Immature natural killer cell (primary cell): ENCODE measurements around the gene CLASRP. TPM values are rescaled to one million over a fixed set of nuclear protein-coding genes. Genes with fewer than 3 reads are reported as not detected.
"Not testable (repeated sequence)": the region's sequence is repeated elsewhere in the genome, so short reads cannot be mapped to it uniquely, and the experiment has no call there.

Experiments
- DNase-seq, 3 donors: peaks; one replicate each; pipeline ENCODE4 v3.0.0; 2022; ENCODE audit warnings: mixed read lengths in 1 of 3
- H3K27ac Mint-ChIP-seq, 6 donors: one replicate each; pipeline ENCODE4 v1.8.0; 2020; ENCODE audit warnings: mixed read lengths in 6 of 6, mild to moderate bottlenecking in 5 of 6, inconsistent platforms in 4 of 6, moderate library complexity in 3 of 6
- H3K27me3 Mint-ChIP-seq, 3 donors: one replicate each; pipeline ENCODE4 v1.8.0; 2020 to 2021; ENCODE audit warnings: low read depth in 3 of 3, mild to moderate bottlenecking in 3 of 3, mixed read lengths in 3 of 3, moderate library complexity in 3 of 3, inconsistent platforms in 1 of 3
- H3K36me3 Mint-ChIP-seq, 3 donors: one replicate each; pipeline ENCODE4 v1.8.0; 2020; ENCODE audit warnings: mixed read lengths in 3 of 3, inconsistent platforms in 2 of 3, mild to moderate bottlenecking in 2 of 3
- H3K4me1 Mint-ChIP-seq, 2 donors: one replicate each; pipeline ENCODE4 v1.8.0; 2020; ENCODE audit warnings: inconsistent platforms in 2 of 2, mild to moderate bottlenecking in 2 of 2, mixed read lengths in 2 of 2, moderate library complexity in 1 of 2
- H3K4me3 Mint-ChIP-seq, 5 donors: one replicate each; pipeline ENCODE4 v1.8.0; 2020; ENCODE audit warnings: mild to moderate bottlenecking in 5 of 5, mixed read lengths in 5 of 5, inconsistent platforms in 3 of 5, moderate library complexity in 3 of 5
- H3K9me3 Mint-ChIP-seq, 6 donors: one replicate each; pipeline ENCODE4 v1.8.0; 2020; ENCODE audit warnings: mild to moderate bottlenecking in 6 of 6, mixed read lengths in 6 of 6, inconsistent platforms in 4 of 6, moderate library complexity in 3 of 6
- polyA plus RNA-seq, 3 donors: library from polyadenylated mRNA; unstranded; fragments of 300-500 nt; fragmentation: Illumina TruSeq; gene quantifications; one replicate each; pipeline ENCODE4 v1.2.3, GENCODE V29; 2021

CLASRP gene, protein sequence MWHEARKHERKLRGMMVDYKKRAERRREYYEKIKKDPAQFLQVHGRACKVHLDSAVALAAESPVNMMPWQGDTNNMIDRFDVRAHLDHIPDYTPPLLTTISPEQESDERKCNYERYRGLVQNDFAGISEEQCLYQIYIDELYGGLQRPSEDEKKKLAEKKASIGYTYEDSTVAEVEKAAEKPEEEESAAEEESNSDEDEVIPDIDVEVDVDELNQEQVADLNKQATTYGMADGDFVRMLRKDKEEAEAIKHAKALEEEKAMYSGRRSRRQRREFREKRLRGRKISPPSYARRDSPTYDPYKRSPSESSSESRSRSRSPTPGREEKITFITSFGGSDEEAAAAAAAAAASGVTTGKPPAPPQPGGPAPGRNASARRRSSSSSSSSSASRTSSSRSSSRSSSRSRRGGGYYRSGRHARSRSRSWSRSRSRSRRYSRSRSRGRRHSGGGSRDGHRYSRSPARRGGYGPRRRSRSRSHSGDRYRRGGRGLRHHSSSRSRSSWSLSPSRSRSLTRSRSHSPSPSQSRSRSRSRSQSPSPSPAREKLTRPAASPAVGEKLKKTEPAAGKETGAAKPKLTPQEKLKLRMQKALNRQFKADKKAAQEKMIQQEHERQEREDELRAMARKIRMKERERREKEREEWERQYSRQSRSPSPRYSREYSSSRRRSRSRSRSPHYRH
- 1 to 10 TPM; 2.7 to 9.0 (median 2.9) TPM for polyA plus RNA-seq

DNA sequence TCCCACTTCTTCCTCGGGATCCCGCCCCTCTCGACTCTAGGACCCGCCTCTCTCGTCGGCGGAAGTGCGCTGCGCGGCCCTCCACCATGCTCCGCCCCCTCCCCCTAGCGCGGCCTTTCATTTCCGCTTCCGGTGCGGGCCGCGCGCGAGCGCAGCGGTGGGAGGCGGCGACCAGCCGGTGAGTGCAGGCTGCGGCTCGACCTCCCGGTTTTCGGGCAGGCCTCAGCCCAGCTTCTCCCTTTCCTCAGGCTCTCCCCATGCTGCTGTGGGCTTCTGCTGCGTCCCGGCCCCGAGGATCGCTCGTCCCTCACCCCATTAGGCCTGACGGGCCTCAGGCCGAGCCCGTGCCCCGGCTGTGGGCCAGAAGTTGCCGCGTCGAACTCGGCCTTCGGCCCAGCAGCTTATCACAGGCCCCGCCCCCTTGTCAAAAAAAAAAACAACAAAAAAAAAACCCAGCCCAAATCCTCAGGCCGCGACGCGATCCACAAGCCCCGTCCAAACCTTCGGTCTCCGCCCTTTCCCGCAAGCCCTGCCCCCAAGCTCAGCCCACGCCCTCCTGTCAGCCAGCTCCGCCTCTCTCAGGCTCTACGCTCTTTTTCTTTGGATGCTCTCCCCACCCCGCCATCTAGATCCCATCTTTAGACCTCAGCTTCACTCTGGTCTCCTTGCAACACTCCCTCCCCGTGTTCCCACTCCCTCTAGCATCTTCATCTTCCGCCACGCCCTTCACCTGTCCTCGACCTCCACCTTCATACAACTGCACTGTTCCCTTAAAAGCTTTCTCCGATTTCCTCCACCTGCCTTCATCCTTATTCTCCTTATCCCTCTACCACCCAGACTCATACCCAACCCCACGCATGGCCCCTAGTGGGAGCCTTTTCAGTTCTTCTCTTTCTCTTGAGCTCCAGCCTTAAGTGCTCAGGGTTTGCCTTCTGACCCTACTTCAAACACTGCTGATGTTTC lies at the start of gene CLASRP:
TSS of gene CLASRP (plus strand) at position 115 of the 963 bp plus-strand sequence. CDS start 1,168 bp downstream, outside the sequence.
- H3K4me1 Mint-ChIP-seq: peaks cover 31 to 33% of the 10 kb centered on the region in 2 donors
- peaks cover 4 to 10% (median 10%) of the 10 kb centered on the region in 3 donors for H3K27me3 Mint-ChIP-seq
- peak within 1 kb of the TSS; percentile 92 to 98 (median 97) for H3K27ac Mint-ChIP-seq
- H3K9me3 Mint-ChIP-seq: no peaks in the 10 kb centered on the region
- H3K4me3 Mint-ChIP-seq: peak within 1 kb of the TSS; percentile 95 to 99 (median 98)
- H3K36me3 Mint-ChIP-seq: peaks cover 8 to 17% (median 11%) of the 10 kb centered on the region in 3 donors
- peak; percentile 86 to 88 (median 87) for DNase-seq

DNA sequence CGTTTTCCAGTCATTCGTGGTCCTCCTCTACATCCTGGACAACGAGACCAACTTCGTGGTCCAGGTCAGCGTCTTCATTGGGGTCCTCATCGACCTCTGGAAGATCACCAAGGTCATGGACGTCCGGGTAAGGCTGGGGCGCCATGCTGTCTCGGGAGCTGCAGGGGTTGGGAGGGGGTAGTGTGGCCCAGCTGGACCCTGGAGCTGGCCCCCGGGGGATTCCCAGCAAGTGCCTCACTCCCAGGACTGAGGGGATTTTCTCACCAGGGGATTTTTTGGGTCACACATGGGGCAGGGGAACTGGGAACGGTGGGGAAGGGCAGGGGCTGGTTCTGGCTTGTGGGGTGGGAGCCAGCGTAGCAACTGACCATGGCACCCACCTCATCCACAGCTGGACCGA lies 48.4 kb upstream of the CLASRP start:
- H3K27ac Mint-ChIP-seq: no peak overlapping the region
- H3K4me1 Mint-ChIP-seq: peaks cover 1 to 7% of the 10 kb centered on the region in 2 donors
- no peak overlapping the region for H3K4me3 Mint-ChIP-seq
- no peaks in the 10 kb centered on the region for H3K9me3 Mint-ChIP-seq
- peaks cover 0 to 8% (median 6%) of the 10 kb centered on the region in 3 donors for H3K36me3 Mint-ChIP-seq
- no peak for DNase-seq
- peaks cover 0 to 10% (median 3%) of the 10 kb centered on the region in 3 donors for H3K27me3 Mint-ChIP-seq

DNA sequence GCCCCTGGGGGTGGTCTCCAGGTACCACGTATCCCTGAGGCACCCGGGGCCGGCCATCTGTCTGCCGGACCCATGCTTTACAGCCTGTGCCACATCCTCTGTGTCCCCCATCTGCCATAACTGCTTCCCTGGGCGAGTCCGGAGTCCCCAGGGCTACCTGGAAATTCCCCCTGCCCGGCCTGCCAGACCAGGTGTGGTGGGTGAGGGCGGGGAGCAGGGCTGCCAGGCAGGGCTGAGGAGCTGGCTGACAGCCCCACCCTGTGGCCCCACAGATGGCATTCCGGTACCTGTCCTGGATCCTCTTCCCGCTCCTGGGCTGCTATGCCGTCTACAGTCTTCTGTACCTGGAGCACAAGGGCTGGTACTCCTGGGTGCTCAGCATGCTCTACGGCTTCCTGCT lies 47.9 kb upstream of the CLASRP start:
- no peak for DNase-seq
- H3K4me3 Mint-ChIP-seq: no peak overlapping the region

DNA sequence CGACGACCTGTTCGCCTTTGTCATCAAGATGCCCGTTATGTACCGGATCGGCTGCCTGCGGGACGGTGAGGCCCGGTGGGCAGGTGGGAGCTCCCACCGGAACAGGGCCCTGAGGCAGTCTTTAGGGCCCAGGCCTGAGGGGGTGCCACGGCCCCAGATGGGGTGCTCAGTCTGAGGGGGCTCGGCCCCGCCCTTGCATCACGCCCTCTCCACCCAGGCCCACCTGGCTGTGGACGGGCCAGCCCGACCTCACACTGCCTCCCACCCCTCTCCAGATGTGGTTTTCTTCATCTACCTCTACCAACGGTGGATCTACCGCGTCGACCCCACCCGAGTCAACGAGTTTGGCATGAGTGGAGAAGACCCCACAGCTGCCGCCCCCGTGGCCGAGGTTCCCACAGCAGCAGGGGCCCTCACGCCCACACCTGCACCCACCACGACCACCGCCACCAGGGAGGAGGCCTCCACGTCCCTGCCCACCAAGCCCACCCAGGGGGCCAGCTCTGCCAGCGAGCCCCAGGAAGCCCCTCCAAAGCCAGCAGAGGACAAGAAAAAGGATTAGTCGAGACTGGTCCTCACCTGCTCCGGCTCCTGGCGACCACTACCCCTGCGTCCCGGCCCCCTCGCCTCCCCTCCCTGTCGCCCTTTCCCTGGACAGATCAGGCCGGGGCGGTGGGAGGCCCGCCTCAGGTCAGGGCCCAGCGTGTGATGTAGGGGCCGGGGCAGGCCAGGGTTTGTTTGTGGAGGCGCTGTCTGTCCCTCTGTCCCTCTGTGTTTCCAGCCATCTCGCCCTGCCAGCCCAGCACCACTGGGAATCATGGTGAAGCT lies 46.3 kb upstream of the CLASRP start:
- Mint-ChIP-seq H3K27me3 (peaks cover 0 to 10% (median 3%) of the 10 kb centered on the region in 3 donors), H3K9me3 (no peaks in the 10 kb centered on the region), H3K36me3 (peaks cover 0 to 8% (median 0%) of the 10 kb centered on the region in 3 donors), H3K27ac (no peak overlapping the region), H3K4me3 (no peak overlapping the region), H3K4me1 (peaks cover 0 to 1% of the 10 kb centered on the region in 2 donors)
- DNase-seq: no peak

More for the DNA sequence above, 47.9 kb upstream of the CLASRP start:
- no peak overlapping the region for H3K27ac Mint-ChIP-seq
- H3K36me3 Mint-ChIP-seq: peaks cover 0 to 8% (median 2%) of the 10 kb centered on the region in 3 donors
- H3K9me3 Mint-ChIP-seq: no peaks in the 10 kb centered on the region
- H3K27me3 Mint-ChIP-seq: peaks cover 0 to 10% (median 3%) of the 10 kb centered on the region in 3 donors
- H3K4me1 Mint-ChIP-seq: peaks cover 1 to 2% of the 10 kb centered on the region in 2 donors

DNA sequence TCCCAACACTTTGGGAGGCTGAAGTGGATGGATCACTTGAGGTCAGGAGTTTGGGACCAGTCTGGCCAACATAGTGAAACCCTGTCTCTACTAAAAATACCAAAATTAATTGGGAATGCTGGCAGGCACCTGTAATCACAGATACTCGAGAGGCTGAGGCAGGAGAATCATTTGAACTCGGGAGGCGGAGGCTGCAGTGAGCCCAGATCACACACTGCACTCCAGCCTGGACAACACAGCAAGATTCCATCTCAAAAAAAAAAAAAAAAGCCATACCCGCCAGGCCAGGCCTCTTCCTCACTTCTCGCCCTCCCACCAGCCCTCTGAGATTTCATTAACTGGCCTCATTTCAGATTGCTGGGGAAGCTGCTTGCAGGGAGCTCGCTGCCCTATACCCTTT lies 45.3 kb upstream of the CLASRP start:
- peaks cover 0 to 8% (median 5%) of the 10 kb centered on the region in 3 donors for H3K27me3 Mint-ChIP-seq
- peaks cover 0 to 1% of the 10 kb centered on the region in 2 donors for H3K4me1 Mint-ChIP-seq
- H3K9me3 Mint-ChIP-seq: no peaks in the 10 kb centered on the region
- no peak for DNase-seq
- peaks cover 0 to 8% (median 0%) of the 10 kb centered on the region in 3 donors for H3K36me3 Mint-ChIP-seq
- no peak overlapping the region for H3K27ac Mint-ChIP-seq
- H3K4me3 Mint-ChIP-seq: no peak overlapping the region

DNA sequence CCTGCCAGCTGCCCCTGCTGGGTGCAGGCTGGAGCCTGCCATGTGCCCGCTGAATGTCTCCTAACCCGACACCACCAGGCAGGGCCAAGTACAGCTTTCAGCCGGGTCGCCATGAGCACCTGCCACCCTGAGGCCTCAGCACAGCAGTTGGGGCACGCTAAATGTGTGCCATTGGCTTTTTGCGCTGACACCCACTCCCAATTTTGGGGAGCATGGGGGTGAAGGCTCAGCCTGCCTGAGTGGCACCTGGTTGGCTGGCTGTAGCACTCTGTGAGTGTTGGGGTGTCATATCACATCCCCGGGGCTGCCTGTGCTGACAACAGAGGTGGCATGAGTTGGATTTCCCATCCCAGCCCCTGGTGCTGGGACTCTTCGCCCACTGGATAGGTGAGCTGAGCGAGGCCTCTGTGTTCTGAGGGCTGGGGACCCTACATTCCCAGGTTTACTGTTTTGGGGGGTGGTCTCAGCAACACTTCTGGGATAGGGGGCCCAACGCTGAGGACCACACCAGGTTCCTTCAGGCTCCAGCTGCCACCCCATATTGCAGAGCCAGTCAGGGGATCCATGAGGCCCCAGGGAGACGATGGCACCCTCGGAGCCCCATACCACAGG lies 44.8 kb upstream of the CLASRP start:
- H3K4me1 Mint-ChIP-seq: peaks cover 0 to 1% of the 10 kb centered on the region in 2 donors
- H3K27ac Mint-ChIP-seq: no peak overlapping the region
- H3K36me3 Mint-ChIP-seq: peaks cover 0 to 6% (median 0%) of the 10 kb centered on the region in 3 donors
- no peak overlapping the region for H3K4me3 Mint-ChIP-seq
- DNase-seq: no peak
- peaks cover 0 to 5% (median 5%) of the 10 kb centered on the region in 3 donors for H3K27me3 Mint-ChIP-seq
- H3K9me3 Mint-ChIP-seq: no peaks in the 10 kb centered on the region

DNA sequence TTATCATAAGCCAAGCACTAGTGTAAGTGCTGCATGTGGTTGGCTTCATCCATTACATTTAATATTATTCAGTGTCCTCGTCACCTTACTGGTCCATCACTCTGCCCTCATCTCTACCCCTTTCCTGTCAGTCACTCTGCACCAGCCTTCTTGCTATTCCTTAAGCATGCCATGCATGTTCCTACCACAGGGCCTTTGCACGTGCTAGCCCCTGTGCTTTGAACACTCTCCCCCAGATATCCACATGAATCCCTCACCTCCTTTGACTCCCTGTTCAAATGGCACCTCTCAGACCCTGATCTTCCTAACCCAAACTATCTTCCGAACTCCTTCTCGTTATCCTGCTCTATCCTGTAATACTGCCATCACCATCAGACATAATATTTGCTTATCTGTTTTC lies 40.8 kb upstream of the CLASRP start:
- Mint-ChIP-seq H3K36me3 (no peaks in the 10 kb centered on the region), H3K9me3 (no peaks in the 10 kb centered on the region), H3K4me3 (no peak overlapping the region)

DNA sequence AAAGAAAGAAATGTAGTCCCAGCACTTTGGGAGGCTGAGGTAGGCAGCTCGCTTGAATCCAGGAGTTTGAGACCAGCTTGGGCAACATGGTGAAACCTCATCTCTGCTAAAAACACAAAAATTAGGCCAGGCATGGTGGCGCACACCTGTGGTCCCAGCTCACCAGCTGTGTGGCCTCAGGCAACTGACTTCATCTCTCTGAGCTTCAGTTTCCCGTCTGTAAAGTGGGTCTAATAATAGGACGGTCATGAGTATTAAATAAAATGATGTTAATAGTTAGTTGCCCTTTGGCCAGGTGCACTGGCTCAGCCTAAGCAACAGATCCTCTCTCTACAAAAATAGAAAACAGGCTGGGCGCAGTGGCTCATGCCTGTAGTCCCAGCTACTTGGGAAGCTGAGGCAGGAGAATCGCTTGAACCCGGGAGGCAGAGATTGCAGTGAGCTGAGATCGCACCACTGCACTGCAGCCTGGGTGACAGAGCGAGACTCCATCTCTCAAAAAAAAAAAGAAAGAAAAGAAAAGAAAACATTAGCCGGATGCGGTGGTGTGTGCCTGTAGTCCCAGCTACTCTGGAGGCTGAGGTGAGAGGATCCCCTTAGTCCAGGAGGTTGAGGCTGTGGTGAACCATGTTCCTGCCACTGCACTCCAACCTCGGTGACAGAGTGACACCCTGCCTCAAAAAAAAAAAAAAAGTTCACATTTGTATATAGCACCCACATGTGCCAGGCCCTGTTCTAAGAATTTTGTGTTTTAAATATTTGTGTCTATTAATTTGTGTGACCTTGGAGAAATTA lies 39.5 kb upstream of the CLASRP start:
- H3K9me3 Mint-ChIP-seq: not testable (repeated sequence)
- H3K27me3 Mint-ChIP-seq: peaks cover 12 to 15% (median 13%) of the 10 kb centered on the region in 3 donors
- peaks cover 10 to 13% of the 10 kb centered on the region in 2 donors for H3K4me1 Mint-ChIP-seq

More for the DNA sequence above, 40.8 kb upstream of the CLASRP start:
- Mint-ChIP-seq H3K27ac (peak overlapping the region in 3 of 6 donors; percentile 13 to 99 (median 36)), H3K4me1 (peaks cover 10 to 11% of the 10 kb centered on the region in 2 donors), H3K27me3 (peaks cover 13 to 15% (median 15%) of the 10 kb centered on the region in 3 donors)
- no peak for DNase-seq

DNA sequence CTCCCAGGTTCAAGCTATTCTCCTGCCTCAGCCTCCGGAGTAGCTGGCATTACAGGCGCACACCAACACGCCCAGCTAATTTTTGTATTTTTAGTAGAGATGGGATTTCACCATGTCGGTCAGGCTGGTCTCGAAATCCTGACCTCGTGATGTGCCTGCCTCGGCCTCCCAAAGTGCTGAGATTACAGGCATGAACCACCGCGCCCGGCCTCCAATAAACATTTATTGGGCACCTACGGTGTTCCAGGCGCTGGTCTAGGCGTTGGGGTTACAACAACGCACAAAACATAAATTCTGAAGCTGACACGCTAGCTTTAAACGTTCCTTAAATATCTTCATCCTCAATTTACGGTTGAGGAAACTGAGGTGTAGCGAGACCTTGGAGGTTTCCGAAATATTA lies 38.2 kb upstream of the CLASRP start:
- H3K27me3 Mint-ChIP-seq: peaks cover 10 to 15% (median 12%) of the 10 kb centered on the region in 3 donors
- not testable (repeated sequence) for H3K36me3 Mint-ChIP-seq, H3K9me3 Mint-ChIP-seq, DNase-seq
- H3K4me1 Mint-ChIP-seq: peaks cover 10 to 13% of the 10 kb centered on the region in 2 donors
- H3K4me3 Mint-ChIP-seq: peak overlapping the region; percentile 52 to 70 (median 65)
- peak overlapping the region; percentile 78 to 99 (median 90) for H3K27ac Mint-ChIP-seq

More for the DNA sequence above, 39.5 kb upstream of the CLASRP start:
- Mint-ChIP-seq H3K27ac (peak overlapping the region; percentile 78 to 99 (median 94)), H3K4me3 (peak overlapping the region in 2 of 5 donors; percentile 57 to 65)
- not testable (repeated sequence) for H3K36me3 Mint-ChIP-seq
- peak in 1 of 3 donors; percentile 41 for DNase-seq

DNA sequence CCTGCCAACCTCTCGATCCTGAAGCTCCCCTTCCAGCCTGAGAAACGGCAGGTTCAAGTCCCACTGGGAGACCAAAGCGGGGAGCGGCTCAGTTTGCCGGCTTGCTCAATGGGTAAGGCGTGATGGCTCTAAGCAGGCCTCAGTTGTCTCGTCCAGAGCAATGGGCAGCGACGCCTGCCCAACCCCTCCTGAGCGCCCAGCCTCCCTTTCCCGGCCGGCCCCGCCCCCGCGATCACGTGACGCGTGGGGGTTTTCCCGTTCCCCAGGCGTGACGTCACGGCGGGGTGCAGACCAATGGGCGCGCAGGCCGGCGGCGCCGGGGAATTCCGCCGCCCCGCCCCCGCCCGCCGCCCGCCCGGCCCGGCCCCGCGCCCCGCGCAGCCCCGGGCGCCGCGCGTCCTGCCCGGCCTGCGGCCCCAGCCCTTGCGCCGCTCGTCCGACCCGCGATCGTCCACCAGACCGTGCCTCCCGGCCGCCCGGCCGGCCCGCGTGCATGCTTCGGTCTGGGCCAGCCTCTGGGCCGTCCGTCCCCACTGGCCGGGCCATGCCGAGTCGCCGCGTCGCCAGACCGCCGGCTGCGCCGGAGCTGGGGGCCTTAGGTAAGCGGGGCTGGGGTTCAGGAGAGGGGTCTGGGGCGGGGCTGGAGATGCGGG lies 37.6 kb upstream of the CLASRP start, which contains the start of gene RELB:
TSS of gene RELB (plus strand) at position 378 of the 653 bp plus-strand sequence. CDS start at position 494, 116 bp downstream.
- peak; percentile 95 to 96 (median 96) for DNase-seq
- H3K9me3 Mint-ChIP-seq: no peaks in the 10 kb centered on the region
- peaks cover 0 to 4% (median 0%) of the 10 kb centered on the region in 3 donors for H3K36me3 Mint-ChIP-seq
- H3K4me1 Mint-ChIP-seq: peaks cover 16 to 18% of the 10 kb centered on the region in 2 donors
- H3K27me3 Mint-ChIP-seq: peaks cover 10 to 16% (median 15%) of the 10 kb centered on the region in 3 donors
- peak within 1 kb of the TSS; percentile 93 to 99 (median 98) for H3K4me3 Mint-ChIP-seq
- peak within 1 kb of the TSS; percentile 98 to 100 (median 100) for H3K27ac Mint-ChIP-seq

DNA sequence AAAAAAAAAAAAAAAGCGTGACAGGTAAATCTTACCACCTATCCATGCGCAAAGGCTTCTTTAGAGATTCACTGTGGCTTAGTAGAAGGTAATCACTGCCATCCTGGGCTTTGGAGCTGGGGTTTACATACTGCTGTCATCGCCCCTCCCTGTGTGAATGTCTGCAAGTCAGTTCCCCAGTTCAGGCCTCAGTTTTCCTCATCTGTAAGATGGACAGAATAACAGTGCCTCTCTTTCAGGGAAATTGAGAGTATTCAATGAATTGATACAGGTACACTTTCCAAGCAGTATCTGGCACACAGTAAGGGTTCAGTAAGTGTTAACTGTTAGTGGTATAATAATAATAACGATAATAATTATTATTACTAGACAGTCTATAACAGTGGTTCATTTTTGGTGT lies 35.4 kb upstream of the CLASRP start:
- DNase-seq: no peak
- Mint-ChIP-seq H3K9me3 (no peaks in the 10 kb centered on the region), H3K27ac (peak overlapping the region in 2 of 6 donors; percentile 26 to 76), H3K36me3 (peaks cover 0 to 9% (median 0%) of the 10 kb centered on the region in 3 donors), H3K4me1 (peaks cover 25 to 26% of the 10 kb centered on the region in 2 donors), H3K4me3 (peak overlapping the region in 2 of 5 donors; percentile 38 to 65), H3K27me3 (peaks cover 8 to 26% (median 18%) of the 10 kb centered on the region in 3 donors)
